Activated CD4-positive, alpha-beta T cell treated with anti-CD3 and anti-CD28 coated beads, Interleukin-10, Interleukin-2, amounts not matched to agents 100 ng/mL and 50 ng/mL, durations not matched to agents 16 hours and 8 hours (primary cell): ENCODE results near the gene IBA57.

Source experiments
- DNase-seq: peaks from one replicate; pipeline ENCODE4 v3.0.0-alpha.2; 2020

The IBA57 gene

DNA sequence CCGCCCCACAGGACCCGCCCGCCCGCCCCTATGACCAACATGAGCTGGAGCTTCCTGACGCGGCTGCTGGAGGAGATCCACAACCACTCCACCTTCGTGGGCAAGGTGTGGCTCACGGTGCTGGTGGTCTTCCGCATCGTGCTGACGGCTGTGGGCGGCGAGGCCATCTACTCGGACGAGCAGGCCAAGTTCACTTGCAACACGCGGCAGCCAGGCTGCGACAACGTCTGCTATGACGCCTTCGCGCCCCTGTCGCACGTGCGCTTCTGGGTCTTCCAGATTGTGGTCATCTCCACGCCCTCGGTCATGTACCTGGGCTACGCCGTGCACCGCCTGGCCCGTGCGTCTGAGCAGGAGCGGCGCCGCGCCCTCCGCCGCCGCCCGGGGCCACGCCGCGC is 7.9 kb upstream of the IBA57 start:
- no peak for DNase-seq

DNA sequence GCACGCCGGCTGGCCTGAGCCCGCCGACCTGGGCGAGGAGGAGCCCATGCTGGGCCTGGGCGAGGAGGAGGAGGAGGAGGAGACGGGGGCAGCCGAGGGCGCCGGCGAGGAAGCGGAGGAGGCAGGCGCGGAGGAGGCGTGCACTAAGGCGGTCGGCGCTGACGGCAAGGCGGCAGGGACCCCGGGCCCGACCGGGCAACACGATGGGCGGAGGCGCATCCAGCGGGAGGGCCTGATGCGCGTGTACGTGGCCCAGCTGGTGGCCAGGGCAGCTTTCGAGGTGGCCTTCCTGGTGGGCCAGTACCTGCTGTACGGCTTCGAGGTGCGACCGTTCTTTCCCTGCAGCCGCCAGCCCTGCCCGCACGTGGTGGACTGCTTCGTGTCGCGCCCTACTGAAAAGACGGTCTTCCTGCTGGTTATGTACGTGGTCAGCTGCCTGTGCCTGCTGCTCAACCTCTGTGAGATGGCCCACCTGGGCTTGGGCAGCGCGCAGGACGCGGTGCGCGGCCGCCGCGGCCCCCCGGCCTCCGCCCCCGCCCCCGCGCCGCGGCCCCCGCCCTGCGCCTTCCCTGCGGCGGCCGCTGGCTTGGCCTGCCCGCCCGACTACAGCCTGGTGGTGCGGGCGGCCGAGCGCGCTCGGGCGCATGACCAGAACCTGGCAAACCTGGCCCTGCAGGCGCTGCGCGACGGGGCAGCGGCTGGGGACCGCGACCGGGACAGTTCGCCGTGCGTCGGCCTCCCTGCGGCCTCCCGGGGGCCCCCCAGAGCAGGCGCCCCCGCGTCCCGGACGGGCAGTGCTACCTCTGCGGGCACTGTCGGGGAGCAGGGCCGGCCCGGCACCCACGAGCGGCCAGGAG is 7.2 kb upstream of the IBA57 start:
- no peak for DNase-seq

GRCh38 chr1:228159008-228159665 is 6.5 kb upstream of the IBA57 start:
- DNase-seq: no peak

- DNase-seq: no peak
Measured at GRCh38 chr1:228160201-228160761, 5.3 kb upstream of the IBA57 start.

- no peak for DNase-seq
Measured at GRCh38 chr1:228161362-228161761, 4.2 kb upstream of the IBA57 start.

DNA sequence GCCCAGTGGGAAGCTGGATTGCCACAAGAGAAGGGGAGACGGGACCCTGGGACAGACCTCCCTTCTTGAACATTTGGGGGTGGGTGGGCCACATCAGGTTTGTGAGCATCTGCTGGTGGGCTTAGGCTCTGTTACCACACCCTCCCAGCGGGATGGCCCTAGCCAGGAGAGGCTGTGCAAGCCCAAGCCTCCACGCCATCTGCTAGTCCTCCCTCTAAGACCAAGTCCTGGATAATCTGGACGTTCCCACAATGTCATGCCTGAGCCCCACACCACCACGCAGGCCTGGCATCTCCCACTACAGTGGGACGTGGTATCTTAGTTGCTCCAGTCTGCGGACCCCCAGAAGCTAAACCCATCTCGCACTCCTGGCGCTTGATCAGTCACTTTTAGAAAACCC is 3.7 kb upstream of the IBA57 start:
- DNase-seq: no peak

GRCh38 chr1:228162286-228163006 is 3.2 kb upstream of the IBA57 start:
- no peak for DNase-seq

DNA sequence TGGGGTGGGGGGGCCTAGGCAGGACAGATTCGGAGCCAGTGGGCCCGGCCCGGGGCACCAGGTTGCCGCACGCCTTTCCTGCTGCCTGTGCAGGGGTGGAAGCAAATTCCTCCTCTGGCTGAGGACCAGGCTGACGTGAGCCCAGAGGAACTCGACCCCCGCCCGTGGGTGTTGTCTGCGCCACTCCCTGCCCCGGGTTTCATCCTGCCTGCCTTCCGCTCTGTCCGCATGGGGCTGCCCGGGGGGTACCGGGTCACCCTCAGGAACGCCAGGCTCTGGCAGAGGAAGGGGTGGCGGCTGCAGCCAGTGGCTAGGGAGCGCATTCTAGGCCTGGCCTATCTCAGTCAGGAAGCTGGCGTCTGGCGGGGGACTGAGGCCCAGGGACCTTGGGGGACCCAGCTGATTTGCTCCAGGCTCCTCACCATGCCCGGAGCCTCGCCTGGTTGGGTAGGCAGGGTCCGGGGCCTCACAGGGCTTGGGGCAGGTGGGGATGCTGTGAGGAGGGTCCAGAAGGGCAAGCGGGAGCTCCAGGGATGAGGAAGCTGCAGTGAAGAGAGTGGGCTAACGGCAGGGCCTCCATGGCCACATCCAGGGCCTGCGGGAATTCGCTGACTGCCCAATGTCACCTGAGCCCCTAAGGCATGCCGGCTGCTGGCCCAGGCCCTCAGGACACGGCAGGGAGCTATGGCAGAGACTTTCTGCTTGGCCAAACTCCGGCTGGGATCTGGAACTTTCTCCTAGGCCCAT is 2.4 kb upstream of the IBA57 start:
- no peak for DNase-seq

- DNase-seq: no peak
Measured at GRCh38 chr1:228163776-228164519, 1.7 kb upstream of the IBA57 start.

GRCh38 chr1:228164561-228165371 is 838 bp upstream of the IBA57 start:
- DNase-seq: no peak

DNA sequence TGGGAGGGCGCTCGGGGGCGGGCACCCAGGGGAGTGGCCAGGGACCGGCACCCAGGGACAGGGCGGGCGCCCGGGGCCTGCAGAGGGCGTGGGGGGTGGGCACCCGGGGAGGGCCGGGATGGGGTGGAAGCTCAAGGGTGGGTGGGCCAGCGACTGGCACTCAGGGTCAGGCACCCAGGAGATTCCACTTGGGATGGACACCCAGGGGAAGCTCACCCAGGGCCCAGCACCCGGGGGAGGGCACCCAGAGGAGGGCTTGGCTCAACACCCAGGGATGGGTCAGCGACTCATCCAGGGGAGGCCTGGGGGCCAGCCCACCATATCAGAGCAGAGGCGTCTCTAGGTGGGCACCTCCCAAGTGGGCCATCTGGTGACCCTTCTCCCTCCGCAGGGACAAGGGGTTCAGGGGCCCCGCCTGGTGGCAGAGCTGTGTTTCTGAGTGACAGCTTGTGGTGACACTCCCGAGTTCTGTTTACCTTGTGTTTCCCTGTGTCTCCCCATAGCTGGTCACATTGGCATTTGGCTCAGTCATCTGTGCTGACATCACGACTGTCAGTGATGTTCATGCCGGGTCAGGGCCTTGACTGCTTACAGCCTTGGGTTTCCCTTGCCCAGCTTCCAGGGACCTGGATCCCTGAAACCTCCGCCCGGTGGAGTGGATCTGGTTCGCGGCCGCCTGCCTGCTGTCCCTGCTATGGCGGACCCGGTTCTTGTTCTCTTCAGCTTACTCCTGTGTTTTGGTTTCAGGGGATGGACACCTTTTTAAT is 749 bp downstream of the IBA57 start:
- DNase-seq: peak; percentile 56

- DNase-seq: no peak
Measured at GRCh38 chr1:228168563-228169270, 3.1 kb downstream of the IBA57 start.

DNA sequence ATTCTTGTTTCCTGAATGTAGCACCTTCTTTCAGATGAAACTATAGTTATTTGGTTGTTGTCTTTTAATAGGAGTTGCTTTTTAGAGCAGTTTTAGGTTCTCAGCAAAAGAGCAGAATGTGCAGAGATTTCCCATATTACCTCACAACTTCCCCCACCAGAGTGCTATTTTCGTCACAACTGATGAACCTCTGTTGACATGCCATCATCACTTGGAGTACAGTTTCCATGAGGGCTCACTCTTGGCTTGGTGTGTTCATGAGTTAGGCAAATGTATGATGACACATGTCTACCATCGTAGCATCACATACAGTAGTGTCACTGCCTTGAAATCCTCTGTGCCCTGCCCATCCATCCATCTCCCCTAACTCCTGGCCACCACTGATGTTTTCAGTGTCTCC is 3.7 kb downstream of the IBA57 start:
- no peak for DNase-seq

DNA sequence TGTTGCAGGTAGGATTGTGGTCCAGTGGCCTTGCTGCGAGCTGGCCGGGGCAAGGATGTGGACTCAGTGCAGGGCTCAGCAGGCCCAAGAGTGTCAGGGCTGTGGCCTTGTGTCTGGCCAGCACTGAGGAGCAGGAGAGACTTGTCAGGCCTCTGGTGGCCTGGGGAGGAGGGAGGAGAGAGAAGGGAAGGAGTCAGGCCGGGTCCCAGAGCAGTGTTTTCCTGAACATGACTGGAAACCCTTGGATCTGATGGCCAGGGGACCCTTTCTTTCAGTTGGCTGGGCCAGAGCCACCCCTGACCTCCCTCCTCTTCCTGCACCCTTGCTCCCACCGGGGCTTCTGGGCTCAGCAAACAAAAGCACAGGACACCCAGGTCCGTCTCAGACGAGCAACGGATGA is 5.1 kb downstream of the IBA57 start:
- no peak for DNase-seq

GRCh38 chr1:228171221-228171891 is 5.8 kb downstream of the IBA57 start:
- DNase-seq: no peak

DNA sequence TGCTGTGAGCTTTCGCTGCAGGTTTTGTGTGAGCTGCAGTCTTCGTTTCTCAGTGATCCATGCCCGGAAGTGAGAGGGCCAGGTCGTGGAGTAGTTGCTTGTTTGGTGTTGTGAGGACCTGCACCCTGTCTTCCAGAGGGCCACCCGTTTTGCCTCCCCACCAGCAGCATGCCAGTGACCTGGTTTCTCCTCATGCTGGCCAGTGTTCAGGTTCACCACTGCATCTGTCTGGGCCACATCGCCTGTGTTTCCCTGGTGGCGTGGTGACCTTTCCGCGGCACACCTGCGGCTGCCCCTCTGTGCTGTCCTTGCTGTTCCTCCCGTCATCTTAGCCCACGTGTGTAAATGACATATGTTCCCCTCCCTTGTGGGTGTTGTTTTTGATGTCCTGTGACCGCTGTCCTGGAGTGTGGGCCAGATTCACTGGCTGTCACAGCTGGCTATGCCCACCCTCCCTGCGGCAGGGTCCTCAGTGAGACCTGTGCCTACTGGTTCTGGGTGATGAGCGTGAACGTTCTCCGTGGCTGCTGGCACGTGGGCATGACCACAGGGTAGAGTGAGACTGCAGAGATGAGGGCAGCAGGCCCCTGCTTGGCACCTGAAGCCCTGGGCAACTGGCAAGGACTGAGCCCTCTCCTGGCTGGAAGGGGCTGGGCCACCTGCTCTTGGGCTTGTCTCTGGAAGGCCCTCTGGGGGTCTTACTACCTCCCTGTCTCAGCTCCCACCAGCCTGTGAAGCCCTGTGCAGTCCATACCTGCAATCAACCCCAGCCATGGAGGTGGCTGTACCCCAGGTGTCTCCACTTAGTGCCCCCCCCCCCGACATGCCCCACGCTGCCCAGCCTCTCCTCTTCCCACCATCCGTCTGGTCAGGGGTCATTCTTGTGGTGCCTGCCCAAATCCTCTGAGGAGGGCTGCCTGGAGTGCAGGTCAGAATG is 7.3 kb downstream of the IBA57 start:
- DNase-seq: no peak

- peak; percentile 30 for DNase-seq
Measured at GRCh38 chr1:228173528-228174481, 8.2 kb downstream of the IBA57 start.
